ENCODE results near the gene SERINC3. TPM values are rescaled to one million over a fixed set of nuclear protein-coding genes. Genes with fewer than 3 reads are reported as not detected.

Gene SERINC3
- total RNA-seq, 1 experiment from 2014 or later = 110 TPM

DNA sequence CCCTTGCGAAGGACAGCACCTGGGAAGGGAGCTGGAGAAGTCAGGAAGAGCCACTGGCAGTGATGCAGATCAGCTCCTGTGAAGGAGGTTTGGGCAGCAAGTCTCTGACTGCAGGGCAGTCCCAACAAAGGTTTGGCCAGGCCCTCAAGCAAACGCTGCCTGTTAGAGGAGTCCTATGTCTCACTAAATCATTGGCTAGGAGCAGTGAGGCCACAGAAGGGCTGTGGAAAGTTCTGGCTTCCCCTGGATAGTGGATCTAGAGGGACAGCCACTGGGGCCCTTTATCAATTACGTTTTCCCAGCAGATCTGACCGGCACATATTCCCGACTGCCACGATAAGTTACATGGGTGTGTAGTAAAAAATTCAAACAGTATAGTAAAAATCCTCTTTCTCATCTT lies 43.7 kb downstream of the SERINC3 start:
- Histone ChIP-seq H2AFZ (no peak overlapping the region), H3K4me2 (no peak overlapping the region), H3F3A (ENCODE audit: insufficient read depth, low read depth) (peaks cover 6% of the 10 kb centered on the region; the same call in 1 of the 2 replicates), H3K9me2 (ENCODE audit: insufficient read depth) (no peaks in the 10 kb centered on the region), H3K4me1 (replicated peaks; ENCODE audit: insufficient read depth) (peaks cover 22% of the 10 kb centered on the region), H3K9me3 (ENCODE audit: insufficient read depth, low read depth) (no peaks in the 10 kb centered on the region), H3K79me2 (ENCODE audit: low read depth) (peaks cover 15% of the 10 kb centered on the region), H4K20me1 (ENCODE audit: insufficient read depth) (no peaks in the 10 kb centered on the region), H3K27ac (no peak overlapping the region), H3K27me3 (ENCODE audit: insufficient read depth, low read depth) (no peaks in the 10 kb centered on the region), H3K4me3 (no peak overlapping the region), H3K36me3 (ENCODE audit: low read depth) (no peaks in the 10 kb centered on the region)
- ChIA-PET POLR2A (ENCODE audit: unreplicated experiment) (no interaction called here), CTCF (no interaction called here)
- intact Hi-C loops (cut with micrococcal nuclease; ENCODE audit: unreplicated experiment) = loop anchor here (5.0 kb wide), 1 partner anchor 254 kb away; no protein-coding TSS in a partner anchor
- no TSS peak for BruUV-seq (replicated peaks)
- no peak for DNase-seq
- TF ChIP-seq EZH2 (IDR thresholded peaks at IDR 0.05; ENCODE audit: low read depth) (no peak), CTCF (conservative IDR thresholded peaks at IDR 0.05) (no peak)

DNA sequence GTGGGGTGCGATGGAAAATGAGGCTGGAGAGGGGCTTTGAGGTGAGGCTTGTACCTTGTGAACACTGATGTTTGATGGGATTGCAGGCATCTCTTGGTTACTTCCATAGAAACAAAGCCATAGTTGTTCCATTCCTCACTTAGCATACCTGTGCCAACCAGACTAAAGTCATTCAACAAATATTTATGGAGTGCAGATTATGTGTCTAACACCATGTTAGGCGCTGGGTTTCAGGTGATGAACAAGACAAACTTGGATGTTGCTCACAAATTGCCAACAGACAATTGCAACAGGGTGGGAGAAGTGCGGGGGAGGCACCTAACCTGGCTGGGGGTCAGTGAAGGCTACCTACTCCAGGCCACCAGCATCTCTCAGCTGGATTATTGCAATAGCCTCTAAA lies 44.7 kb downstream of the SERINC3 start:
- POLR2A ChIA-PET (ENCODE audit: unreplicated experiment) = no interaction called here
- intact Hi-C loops (cut with micrococcal nuclease; ENCODE audit: unreplicated experiment) = loop anchor here (5.0 kb wide), 1 partner anchor 255 kb away; no protein-coding TSS in a partner anchor
- no TSS peak for BruUV-seq (replicated peaks)

DNA sequence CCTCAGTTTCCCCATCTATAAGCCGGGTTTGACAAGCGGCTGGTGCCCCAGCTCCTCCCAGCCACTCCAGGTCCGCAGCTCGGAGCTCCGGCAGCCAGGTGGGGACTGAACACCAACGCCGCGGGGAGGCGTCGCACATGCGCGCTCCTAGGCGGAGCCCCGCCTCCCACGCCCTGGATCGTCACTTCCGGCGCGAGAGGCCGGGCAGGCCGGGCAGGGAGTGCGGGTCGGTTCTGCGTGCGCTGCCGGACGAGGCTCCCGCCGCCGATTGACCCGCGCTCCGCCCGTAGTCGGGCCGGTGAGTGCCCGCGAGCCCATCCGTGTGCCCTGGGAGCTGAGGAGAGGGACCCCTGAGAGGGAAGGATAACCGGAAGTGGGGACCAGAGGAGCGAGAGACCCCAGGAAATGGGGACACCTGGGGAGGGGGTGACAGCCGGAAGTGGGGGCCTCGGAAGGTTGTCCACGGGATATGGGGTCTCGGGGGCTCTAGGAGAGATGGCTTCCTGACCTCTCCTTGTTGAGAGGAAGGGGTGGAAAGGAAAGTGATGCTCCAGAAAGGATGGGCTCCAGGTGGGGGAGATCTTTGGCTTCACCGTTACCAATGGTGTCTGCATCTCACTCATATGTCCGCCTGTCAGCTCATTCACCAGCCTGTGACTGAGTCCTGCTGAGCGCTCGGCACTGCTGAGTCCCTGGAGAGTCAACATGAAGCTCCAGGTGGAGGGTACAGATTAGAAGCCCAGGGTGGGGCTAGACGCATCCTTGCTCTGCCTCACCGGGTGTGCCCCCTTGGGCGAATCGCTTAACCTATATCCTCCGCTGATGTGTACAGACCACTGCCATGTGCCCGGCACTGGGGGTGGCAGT lies 45.9 kb downstream of the SERINC3 start, which contains the start of gene TTPAL:
Gene TTPAL (plus strand): TSS at position 181 of the 867 bp plus-strand sequence. CDS start 4,126 bp downstream, outside the sequence.
- Histone ChIP-seq H4K20me1 (ENCODE audit: insufficient read depth) (no peaks in the 10 kb centered on the region), H3F3A (ENCODE audit: insufficient read depth, low read depth) (peaks cover 6% of the 10 kb centered on the region; the same call in 1 of the 2 replicates), H3K27ac (peak within 1 kb of the TSS; percentile 37), H3K79me2 (ENCODE audit: low read depth) (peaks cover 15% of the 10 kb centered on the region), H3K4me1 (replicated peaks; ENCODE audit: insufficient read depth) (peaks cover 22% of the 10 kb centered on the region), H2AFZ (peak within 1 kb of the TSS; percentile 87), H3K4me3 (peak within 1 kb of the TSS; percentile 88), H3K9me3 (ENCODE audit: insufficient read depth, low read depth) (no peaks in the 10 kb centered on the region), H3K27me3 (ENCODE audit: insufficient read depth, low read depth) (no peaks in the 10 kb centered on the region), H3K9me2 (ENCODE audit: insufficient read depth) (no peaks in the 10 kb centered on the region), H3K4me2 (peak within 1 kb of the TSS; percentile 84), H3K36me3 (ENCODE audit: low read depth) (no peaks in the 10 kb centered on the region)
- TF ChIP-seq CTCF (conservative IDR thresholded peaks at IDR 0.05) (peak; percentile 31; the same call in 1 of the 2 replicates), EZH2 (IDR thresholded peaks at IDR 0.05; ENCODE audit: low read depth) (no peak)
- no TSS peak for BruUV-seq (replicated peaks)
- ChIA-PET POLR2A (ENCODE audit: unreplicated experiment) (interaction anchor here (0.5 to 0.7 kb wide), 5 partner anchors 14 to 205 kb away, joined by 3 to 6 read pairs (median 3); no protein-coding TSS in a partner anchor), CTCF (no interaction called here)
- intact Hi-C loops (cut with micrococcal nuclease; ENCODE audit: unreplicated experiment) = loop anchor here (1.0 to 5.0 kb wide), 3 partner anchors 134 to 256 kb away; no protein-coding TSS in a partner anchor
- peak; percentile 77 to 93 for DNase-seq

More for the DNA sequence above, 44.7 kb downstream of the SERINC3 start:
- Histone ChIP-seq H3K4me3 (0 out of 2 replicates have a peak overlapping the region, but pooled peaks have one; percentile 88), H3K9me3 (ENCODE audit: insufficient read depth, low read depth) (no peaks in the 10 kb centered on the region), H3K9me2 (ENCODE audit: insufficient read depth) (no peaks in the 10 kb centered on the region), H2AFZ (no peak overlapping the region), H3K79me2 (ENCODE audit: low read depth) (peaks cover 15% of the 10 kb centered on the region), H4K20me1 (ENCODE audit: insufficient read depth) (no peaks in the 10 kb centered on the region), H3K36me3 (ENCODE audit: low read depth) (no peaks in the 10 kb centered on the region), H3K4me2 (peak overlapping the region; percentile 84), H3K27ac (no peak overlapping the region), H3K27me3 (ENCODE audit: insufficient read depth, low read depth) (no peaks in the 10 kb centered on the region), H3K4me1 (replicated peaks; ENCODE audit: insufficient read depth) (peaks cover 22% of the 10 kb centered on the region), H3F3A (ENCODE audit: insufficient read depth, low read depth) (peaks cover 6% of the 10 kb centered on the region; the same call in 1 of the 2 replicates)
- TF ChIP-seq CTCF (conservative IDR thresholded peaks at IDR 0.05) = no peak
- no peak for TF ChIP-seq EZH2 (IDR thresholded peaks at IDR 0.05; ENCODE audit: low read depth)
- CTCF ChIA-PET = no interaction called here
- peak in 1 of 2 experiments; percentile 51 for DNase-seq
